NOMO-1 treated with DMSO at 0.1 percent for 48 hours (cell line): ENCODE results near the gene ZEB1.
A peak's percentile ranks its signal among the peaks of the same experiment; 100 is the strongest.
"Not testable (repeated sequence)": the region's sequence is repeated elsewhere in the genome, so short reads cannot be mapped to it uniquely, and the experiment has no call there.

Experiments used
- DNase-seq: peaks from one replicate; lab custom pipeline; 2025; ENCODE audit not compliant: unreplicated experiment; lab: John Stamatoyannopoulos, UW

ZEB1 gene

DNA sequence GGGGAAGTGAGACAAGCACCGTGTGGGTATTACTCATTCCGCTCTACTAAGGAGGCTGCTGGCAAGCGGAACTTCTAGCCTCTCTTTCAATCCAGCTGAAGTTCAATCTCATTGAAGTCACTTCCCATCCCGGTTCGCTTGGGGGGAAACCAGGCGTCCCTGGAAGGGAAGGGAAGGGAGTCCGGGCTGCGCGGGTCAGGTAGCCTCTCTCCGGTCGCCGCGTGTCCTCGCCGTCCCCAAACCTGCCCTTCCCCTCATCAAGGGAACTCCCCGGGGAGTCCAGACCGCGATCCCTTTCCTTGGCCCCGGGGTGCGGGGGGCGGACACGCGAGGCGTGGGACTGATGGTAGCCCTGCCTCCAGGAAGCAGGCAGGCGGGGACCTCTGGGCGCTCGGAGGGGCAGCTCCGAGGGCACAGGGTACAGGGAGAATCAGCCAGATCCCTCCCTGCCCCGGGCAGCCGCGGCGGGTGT is 598 bp upstream of the ZEB1 start:
- DNase-seq: peak; percentile 90

DNA sequence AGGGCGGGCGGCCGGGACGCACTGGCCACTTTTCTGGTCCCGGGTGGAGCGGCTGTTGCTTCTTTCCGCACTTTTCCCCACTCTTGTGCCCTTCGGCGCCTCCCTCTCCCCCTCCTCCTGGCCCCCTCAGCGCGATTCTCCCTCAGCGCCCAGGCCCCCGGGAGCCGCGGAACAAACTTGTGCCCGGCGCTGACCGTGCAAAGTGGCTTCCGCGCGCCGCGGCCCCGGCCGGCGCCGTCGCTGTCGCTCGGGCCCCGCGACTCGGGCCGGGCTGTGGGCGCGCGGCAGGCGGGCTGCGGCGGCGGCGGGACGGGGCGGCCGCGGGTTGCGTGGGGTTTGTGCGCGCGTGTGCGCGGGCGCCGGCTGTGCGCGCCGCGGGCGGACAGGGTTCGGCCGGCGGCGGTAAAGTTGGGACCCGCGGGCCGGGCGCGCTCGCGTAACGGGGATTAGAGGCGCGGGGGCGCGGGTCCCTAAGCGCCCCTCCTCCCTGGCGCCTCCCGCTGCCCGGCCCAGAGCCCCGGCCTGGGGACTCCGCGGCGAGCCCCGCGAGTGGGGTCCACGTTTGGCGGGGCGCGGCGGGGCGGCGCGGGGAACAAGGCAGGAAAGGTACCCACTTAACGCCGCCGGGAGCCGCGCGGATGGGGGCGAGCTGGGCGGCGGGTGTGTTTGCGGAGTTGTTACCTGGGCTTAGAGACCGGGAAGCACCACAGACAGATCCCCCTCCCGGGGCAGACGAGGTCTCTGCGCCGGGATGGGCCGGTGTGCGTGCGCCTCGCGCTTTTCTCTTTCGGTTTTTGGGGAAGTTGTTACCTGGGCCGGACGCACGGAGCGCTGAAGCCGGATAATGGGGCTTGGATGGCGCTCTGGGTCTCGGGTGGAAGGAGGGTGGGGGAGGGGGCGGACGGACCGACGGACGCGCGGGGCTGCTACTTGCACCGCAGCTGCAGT is 860 bp downstream of the ZEB1 start:
- DNase-seq: no peak

DNA sequence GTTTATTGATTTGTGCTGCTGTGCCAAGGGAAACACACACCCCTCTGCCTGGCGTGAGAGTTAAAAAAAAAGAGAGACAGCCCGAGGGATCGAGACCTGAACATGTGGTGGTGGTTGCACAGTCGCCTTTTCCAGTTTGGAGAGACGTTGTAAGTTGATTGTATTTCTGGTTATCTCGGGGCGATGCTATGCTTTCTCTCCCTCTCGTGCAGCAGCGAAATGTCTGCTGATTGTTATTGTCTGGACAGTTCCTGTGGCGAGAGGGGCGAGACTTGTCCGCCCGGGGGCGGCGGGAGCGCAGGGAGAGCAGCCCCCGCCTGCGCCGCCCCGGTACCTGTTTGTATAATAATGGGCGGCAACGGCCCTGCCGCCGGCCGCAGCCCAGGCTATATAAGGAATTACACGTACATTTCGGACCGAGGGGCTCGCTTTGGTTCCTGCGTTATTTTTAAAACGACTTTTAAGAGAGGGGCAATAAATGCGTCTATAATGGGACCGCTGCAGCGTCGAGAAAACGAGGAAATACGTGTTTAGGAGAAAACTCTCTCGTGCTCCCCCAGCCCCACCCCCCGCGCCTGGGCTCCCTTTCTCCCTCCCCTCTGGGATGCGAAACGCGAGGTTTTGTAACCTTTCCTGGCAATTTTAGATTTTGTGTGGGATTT is 1.7 kb downstream of the ZEB1 start:
- DNase-seq: no peak

DNA sequence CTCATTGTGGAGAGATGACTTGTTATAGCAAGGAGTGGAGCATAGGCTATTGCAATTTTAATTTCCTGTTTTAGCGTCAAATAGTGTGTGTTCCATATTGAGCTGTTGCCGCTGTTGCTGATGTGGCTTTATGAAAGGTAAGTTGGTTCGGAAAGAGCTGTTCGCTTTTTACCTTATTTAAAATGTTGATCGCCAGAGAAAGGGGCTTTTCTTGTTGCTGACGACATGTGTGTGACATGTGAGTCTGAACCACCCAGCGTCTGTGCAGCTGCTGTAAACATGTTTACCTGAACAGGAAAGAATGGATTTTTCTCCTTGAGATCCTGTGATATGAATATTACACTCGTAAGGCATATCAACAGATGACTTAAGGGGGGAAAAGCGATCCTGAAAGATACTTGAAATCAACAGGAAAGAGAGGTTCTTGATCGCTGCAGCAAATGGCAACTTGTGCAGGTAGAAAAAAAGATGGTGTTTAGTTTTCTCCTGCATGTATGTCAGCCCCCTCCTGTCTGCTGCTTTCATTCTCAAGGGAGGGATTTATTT is 2.5 kb downstream of the ZEB1 start:
- DNase-seq: no peak

DNA sequence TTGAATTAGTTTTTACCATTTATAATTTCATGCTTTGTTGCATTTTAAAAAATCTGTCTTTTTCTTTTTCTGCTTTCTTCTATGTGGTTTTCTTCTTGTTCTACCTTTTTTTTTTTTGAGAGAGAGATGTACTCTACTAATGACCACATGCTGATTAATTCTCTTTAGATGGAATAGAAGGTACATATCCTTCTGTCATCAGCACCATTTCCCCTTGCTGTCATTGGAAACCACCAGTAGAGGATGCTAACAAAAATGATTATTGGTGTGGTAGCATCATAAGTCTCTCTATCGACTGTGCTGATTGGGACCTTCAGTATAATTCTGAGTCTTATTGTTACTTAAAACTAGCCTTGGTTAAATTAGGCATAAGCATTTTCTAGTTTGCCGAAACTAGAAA is 3.6 kb downstream of the ZEB1 start:
- DNase-seq: no peak

DNA sequence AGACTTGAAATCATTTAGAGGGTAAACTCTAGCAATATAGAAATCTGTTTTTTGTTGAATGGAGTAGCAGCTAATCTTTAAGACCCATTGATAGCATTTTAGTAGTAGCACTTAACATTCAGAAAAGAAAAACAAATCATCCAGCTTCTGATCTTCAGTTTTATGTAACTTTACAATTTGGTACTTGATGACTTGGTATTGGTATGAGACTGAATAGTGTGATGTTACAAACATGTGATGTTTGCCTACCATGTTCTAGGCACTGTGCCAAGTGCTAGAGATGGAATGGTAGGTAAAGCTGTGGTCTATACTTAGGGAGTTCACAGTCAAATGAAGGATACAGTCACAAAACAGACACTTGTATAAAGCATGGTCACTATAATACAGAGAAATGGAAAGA is 21.3 kb downstream of the ZEB1 start:
- no peak for DNase-seq

DNA sequence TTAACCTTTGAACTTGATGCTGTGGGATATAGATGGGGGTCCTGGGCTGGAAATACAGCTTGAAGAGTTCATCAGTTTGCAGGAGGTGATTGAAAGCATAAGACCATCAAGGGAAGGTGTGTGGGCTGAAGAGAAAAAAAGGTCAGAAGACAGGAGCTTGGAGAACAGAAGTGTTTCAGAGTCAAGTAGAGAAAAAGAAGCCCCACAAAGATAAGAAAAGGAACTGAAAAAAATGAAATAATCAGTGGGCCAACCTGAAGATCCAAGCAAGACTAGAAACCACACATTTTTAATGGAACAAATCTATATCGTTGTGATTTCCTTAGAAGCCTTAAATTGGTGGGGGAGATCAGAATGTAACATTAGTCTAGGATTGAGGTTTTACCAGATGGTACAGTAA is 22.5 kb downstream of the ZEB1 start:
- no peak for DNase-seq

DNA sequence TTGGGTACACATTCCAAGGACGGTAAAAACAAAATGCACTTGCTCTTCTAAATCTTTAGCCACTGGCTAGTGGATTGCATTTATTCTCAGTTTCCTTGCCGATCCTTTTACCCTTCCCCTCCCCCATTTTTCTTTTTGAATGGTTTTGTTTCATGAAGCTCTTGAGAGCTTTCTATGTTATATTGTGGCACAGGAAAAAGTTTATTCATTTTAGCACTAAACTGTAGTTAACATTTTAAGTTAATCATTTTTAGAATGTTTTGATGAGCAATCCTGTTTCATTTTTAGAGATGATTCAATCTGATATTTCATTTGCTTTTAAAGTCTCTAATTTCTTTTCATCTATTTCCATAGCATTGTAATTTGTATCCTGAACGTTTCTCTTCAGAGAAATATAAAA is 24.0 kb downstream of the ZEB1 start:
- DNase-seq: no peak

DNA sequence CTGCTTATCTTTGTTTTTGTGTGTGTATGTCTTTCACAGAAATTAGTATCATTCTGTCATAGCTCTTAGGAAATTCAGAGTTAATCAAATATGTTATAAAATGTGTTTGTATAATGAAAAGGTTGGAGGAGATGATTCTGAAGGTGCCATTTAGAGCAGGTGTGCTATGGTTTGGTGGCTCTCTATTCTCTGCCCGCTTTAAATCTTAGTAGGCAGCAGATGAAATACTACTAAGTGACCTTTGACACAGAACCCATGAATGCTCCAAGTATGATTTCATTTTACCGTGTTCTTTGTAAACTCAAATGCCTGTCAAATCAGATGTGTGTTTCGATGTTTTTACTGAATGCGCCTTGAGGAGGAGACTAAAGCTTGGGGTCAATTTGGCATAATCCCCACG is 24.5 kb downstream of the ZEB1 start:
- DNase-seq: no peak

DNA sequence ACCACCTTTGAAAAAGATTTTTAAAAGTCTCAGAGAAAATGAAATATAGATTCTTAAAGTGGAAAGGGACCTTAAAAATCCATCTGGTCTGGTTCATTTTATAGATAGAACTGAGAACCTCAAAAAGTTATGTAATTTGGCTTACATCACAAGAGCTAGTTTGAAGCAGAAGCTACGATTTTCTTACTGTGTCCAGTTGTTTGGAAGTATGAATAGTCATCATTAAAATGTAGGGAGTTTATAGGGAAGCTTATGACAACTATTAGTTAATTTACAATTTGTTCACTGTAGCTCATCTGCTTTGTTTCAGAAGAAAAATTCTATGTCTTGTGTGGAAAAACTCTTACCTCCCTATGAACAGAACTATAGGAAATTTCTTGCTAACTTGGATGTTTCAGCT is 26.9 kb downstream of the ZEB1 start:
- peak; percentile 43 for DNase-seq

DNA sequence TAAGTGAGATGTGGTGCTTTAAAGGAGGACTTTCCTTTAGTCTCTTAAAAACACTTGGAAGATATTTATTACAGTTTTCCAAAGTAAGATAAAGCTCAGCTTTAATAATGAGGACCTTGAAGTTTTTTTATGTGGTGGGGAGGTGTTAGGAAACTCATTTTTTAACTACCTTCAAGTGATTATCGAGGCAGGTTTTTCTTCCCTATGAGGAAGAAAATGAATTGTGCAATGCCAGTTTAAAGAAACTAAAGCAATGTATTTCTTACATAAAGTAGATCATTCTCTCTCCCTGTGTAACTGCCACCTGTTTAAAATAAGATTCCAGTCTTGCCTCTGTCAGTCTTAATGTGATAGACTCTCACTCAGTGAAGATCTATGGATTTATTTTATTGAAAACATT is 27.9 kb downstream of the ZEB1 start:
- peak; percentile 61 for DNase-seq

DNA sequence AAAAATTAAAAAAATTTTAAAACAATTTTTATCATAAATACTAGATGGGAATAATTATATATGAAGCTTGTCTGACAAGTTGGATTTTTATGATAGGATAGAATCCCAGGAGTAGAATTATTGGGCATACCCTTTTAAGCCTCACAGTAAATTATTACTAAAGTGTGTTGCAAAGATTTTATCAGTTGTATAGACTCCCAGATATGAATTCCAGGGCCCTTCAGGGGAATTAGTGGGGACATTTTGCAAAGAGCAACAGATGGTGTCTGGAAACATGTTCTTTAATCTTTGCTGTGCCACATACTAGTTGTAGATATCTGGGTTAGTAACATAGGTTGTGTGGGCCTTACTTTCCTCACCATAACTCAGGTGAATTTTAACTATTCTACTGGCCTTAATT is 28.7 kb downstream of the ZEB1 start:
- DNase-seq: no peak

DNA sequence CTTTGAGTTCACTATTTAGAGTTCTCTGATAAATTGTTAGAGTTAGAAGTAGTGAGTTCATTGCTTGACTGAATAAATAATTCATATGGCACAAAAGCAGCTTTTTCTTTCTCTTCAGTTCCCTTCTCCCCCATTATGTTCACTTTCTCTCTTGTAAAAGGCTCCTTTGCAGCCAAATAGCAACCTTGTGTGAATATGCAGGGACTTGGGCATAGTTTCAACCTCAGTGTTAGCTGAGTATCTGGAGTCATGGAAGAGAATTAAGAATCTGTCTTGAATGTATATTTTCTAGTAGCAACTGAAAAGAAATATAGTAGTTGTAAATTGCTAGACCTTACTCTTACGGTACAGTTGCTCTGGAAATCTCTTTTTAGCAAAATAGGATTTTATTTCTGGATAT is 31.9 kb downstream of the ZEB1 start:
- no peak for DNase-seq

DNA sequence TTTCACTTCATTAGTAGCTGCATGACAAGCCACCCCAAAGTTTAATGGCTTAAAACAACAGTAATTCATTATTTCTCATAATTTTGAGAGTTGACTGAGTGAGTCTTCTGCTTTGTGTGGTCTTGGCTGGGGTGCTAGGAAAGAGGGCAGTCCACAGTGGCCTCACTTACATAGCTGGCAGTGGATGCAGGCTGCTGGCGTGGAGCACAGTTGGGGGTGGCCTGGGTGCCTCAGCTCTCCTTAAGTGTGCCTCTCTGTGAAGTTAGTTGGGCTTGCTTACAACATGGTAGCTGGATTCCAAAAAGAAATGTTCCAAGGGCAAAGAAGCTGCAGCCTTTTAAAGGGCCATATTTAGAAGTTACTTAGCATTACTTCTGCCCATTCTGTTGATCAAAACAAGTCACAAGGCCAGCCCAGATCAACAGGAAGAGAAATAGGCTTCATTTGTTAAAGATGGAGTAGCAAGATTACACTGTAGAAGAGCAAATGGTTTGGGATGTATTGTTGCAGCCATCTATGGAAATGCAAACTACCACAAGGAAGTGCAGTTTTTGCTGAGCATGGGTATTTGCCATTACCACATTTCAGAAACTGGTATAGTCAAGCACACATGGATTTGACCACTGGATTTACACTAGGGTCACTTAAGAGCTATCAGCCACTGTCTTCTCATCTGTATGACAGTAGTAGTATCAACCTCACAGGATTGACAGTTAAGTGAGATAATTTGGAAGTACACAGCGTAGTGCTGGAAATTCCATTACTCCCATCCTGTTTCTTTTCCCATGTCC is 33.6 kb downstream of the ZEB1 start:
- no peak for DNase-seq

DNA sequence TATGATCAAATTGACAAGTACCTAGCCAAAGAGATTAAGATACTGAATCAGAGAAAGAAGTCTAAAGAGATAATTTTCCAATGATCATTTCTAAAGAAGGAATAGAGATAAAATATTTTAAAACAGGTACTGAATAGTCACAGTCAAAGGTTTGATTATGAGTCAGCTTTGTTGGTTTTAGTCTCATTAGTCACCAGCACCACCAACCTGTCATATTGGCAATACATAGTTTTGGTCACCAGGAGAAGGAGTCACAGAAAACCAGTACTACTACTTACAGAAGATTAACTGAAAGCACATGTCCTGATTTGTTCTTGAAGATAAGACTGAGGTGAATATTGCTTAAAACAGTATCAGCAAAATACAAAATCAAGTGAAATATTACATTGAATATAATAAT is 34.6 kb downstream of the ZEB1 start:
- peak; percentile 51 for DNase-seq

DNA sequence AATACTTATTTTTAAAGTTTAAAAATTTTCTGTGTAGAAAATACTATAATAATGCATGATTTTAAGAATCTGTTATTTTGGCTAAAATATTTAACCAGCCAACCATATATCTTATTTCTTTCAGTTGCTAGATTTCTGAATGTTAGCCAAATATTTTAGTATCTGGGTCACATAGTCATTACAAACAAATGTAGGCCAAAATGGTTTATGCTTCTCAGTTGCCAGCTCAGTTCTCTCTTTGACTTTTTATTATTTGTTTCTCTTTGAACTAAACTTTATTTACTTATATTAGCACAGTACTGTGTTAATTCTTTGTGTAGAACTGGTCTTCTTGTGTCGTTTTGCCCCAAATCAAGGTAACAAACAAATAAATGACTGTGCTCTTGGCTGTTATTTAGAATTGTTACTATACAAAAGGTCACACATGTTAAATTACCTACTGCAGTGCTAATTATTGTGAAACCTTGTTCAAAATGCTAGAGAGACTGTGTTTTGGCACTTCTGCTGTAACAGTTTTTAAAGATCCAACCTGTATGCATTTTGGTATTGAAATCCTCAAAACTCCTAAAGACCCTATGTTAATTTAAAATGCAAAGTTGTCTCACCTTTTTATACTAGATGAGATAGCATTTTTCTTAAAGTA is 39.8 kb downstream of the ZEB1 start:
- DNase-seq: no peak

DNA sequence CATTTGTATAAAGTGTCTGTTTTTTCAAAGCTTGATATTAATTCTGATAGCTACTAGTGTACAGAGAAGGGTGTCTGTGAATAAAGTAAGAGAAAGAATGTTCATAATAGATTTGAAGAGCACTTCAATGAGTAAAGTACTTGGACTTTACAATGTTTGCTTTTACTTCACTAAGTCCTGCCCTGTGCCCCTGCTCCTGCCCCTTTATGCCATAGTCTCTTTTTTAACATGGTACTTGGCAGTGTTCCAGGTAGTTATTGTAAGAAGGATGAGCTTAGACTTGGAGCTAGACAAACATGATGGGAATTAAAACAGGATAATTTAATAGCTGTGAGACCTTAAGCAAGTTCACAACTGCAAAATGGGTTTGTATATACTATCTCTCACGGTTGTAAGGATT is 41.0 kb downstream of the ZEB1 start:
- no peak for DNase-seq

DNA sequence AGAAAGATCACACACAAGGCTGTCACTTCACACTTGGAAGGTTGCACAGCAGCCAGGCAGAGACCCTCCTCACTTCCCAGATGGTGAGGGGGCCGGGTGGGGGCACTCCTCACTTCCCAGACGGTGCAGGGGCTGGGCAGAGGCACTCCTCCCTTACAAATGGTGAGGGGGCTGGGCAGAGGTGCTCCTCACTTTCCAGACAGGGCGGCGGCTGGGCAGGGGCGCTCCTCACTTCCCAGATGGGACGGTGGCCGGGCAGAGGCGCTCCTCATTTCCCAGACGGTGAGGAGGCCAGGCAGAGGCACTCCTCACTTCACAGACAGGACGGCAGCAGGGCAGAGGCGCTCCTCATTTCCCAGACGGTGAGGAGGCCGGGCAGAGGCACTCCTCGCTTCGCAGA is 42.5 kb downstream of the ZEB1 start:
- DNase-seq: not testable (repeated sequence)

DNA sequence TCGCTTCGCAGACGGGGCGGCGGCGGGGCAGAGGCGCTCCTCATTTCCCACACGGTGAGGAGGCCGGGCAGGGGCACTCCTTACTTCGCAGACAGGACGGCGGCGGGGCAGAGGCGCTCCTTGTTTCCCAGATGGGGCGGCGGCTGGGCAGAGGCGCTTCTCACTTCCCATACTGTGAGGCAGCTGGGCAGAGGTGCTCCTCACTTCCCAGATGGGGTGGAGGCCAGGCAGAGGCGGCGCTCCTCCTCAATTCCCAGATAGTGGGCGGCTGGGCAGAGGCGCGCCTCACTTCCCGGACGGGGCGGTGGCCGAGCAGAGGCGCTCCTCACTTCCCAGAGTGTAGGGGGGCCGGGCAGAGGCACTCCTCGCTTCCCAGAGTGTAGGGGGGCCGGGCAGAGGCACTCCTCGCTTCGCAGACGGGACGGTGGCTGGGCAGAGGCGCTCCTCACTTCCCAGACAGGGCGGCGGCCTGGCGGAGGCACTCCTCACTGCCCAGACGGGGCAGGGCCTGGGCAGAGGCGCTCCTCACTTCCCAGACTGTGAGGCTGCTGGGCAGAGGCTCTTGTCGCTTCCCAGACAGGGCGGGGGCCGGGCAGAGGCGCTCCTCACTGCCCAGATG is 43.1 kb downstream of the ZEB1 start:
- no peak for DNase-seq

DNA sequence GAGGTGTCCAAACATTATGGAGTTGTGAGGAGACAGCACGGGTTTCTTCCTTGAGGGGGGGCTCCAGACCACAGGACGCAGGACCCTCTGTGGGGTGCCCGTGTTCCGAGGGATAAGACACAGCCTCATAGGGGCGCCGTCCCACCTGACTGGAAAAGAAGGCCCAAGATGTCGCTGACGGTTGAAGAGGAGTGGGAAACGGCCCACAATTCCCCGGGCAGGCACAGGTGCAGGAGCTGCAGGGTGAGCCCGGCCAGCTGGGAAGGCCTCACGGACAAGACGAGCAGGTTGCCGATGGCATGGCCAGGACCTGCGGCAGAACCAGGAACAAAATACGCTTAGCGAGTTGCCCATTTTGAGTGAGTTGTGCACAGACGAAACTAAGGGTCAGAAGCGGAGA is 44.7 kb downstream of the ZEB1 start:
- not testable (repeated sequence) for DNase-seq
